Activated CD4-positive, alpha-beta T cell treated with anti-CD3 and anti-CD28 coated beads for 4 hours (primary cell): ENCODE measurements around the gene NAB1.
A peak's percentile ranks its signal among the peaks of the same experiment; 100 is the strongest.

Experiments
- DNase-seq, 2 donors: peaks; one replicate each; pipeline ENCODE4 v3.0.0-alpha.2; 2020

NAB1 gene

GRCh38 chr2:190716176-190716807, 67.4 kb downstream of the NAB1 start:
- no peak for DNase-seq

- no peak for DNase-seq
Observed at GRCh38 chr2:190717306-190717705, 68.4 kb downstream of the NAB1 start.

GRCh38 chr2:190717764-190718651, 69.1 kb downstream of the NAB1 start:
- DNase-seq: peak; percentile 28 to 41

GRCh38 chr2:190718652-190719526, 70.0 kb downstream of the NAB1 start:
- DNase-seq: peak; percentile 49 to 58

GRCh38 chr2:190720276-190720675, 71.4 kb downstream of the NAB1 start:
- DNase-seq: no peak

- DNase-seq: no peak
Observed at GRCh38 chr2:190720691-190721090, 71.8 kb downstream of the NAB1 start.

- no peak for DNase-seq
Observed at GRCh38 chr2:190722061-190722759, 73.3 kb downstream of the NAB1 start.

GRCh38 chr2:190722835-190723234, 74.0 kb downstream of the NAB1 start:
- peak; percentile 18 to 22 for DNase-seq

GRCh38 chr2:190723397-190724090, 74.7 kb downstream of the NAB1 start:
- DNase-seq: no peak

- DNase-seq: no peak
Observed at GRCh38 chr2:190726255-190726654, 77.4 kb downstream of the NAB1 start.

- no peak for DNase-seq
Observed at GRCh38 chr2:190736355-190736754, 87.5 kb downstream of the NAB1 start.

- no peak for DNase-seq
Observed at GRCh38 chr2:190740449-190740848, 91.6 kb downstream of the NAB1 start.
